ENCODE results near the gene CHIC2. TPM values are rescaled to one million over a fixed set of nuclear protein-coding genes. Genes with fewer than 3 reads are reported as not detected.

Gene CHIC2
- polyA plus RNA-seq, 3 donors: 23.1 to 83.3 (median 73.4) TPM

GRCh38 chr4:54017974-54018373 lies 46.4 kb downstream of the CHIC2 start:
- WGBS (ENCODE audit: insufficient coverage): no CpG with 5 or more reads among the region's 1 CpG
- Histone ChIP-seq H3K4me2 (replicated peaks; ENCODE audit: extremely low read depth, low read length, poor library complexity, severe bottlenecking) (no peak overlapping the region), H2AFZ (ENCODE audit: insufficient read depth, low read depth, low read length, poor library complexity, severe bottlenecking) (no peak overlapping the region), H3K4me1 (ENCODE audit: control insufficient read depth in 1 of 2, insufficient read depth in 2 of 2, low read length in 2 of 2) (no peaks in the 10 kb centered on the region), H3K79me2 (ENCODE audit: insufficient read depth, low read length) (peaks cover 49% of the 10 kb centered on the region), H4K20me1 (ENCODE audit: insufficient read depth, low read length) (peaks cover 99% of the 10 kb centered on the region), H3K4me3 (replicated peaks in 1 of 3; ENCODE audit: low read depth in 2 of 3, low read length in 3 of 3) (no peak overlapping the region), H3K27me3 (ENCODE audit: control insufficient read depth in 2 of 2, insufficient read depth in 2 of 2, low read length in 2 of 2) (no peaks in the 10 kb centered on the region), H3K9me3 (replicated peaks in 1 of 2; ENCODE audit: control insufficient read depth in 1 of 2, insufficient read depth in 1 of 2, low read length in 2 of 2) (no peaks in the 10 kb centered on the region), H3K9ac (ENCODE audit: insufficient read depth, low read length, poor library complexity, severe bottlenecking) (no peak overlapping the region), H3K36me3 (replicated peaks in 1 of 2; ENCODE audit: control insufficient read depth in 1 of 2, insufficient read depth in 2 of 2, low read length in 2 of 2) (peaks cover 7 to 12% of the 10 kb centered on the region in 2 donors), H3K27ac (ENCODE audit: low read depth in 1 of 2, low read length in 2 of 2) (no peak overlapping the region)
- Mint-ChIP-seq H3K4me3 (no peak overlapping the region), H3K4me1 (no peaks in the 10 kb centered on the region), H3K27ac (no peak overlapping the region), H3K9me3 (no peaks in the 10 kb centered on the region), H3K36me3 (peaks cover 7 to 14% of the 10 kb centered on the region in 2 donors), H3K27me3 (ENCODE audit: low read depth in 3 of 3) (no peaks in the 10 kb centered on the region)
- DNase-seq: no peak
- TF ChIP-seq, protein P1, sequence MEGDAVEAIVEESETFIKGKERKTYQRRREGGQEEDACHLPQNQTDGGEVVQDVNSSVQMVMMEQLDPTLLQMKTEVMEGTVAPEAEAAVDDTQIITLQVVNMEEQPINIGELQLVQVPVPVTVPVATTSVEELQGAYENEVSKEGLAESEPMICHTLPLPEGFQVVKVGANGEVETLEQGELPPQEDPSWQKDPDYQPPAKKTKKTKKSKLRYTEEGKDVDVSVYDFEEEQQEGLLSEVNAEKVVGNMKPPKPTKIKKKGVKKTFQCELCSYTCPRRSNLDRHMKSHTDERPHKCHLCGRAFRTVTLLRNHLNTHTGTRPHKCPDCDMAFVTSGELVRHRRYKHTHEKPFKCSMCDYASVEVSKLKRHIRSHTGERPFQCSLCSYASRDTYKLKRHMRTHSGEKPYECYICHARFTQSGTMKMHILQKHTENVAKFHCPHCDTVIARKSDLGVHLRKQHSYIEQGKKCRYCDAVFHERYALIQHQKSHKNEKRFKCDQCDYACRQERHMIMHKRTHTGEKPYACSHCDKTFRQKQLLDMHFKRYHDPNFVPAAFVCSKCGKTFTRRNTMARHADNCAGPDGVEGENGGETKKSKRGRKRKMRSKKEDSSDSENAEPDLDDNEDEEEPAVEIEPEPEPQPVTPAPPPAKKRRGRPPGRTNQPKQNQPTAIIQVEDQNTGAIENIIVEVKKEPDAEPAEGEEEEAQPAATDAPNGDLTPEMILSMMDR (IDR thresholded peaks at IDR 0.05): no peak
- intact Hi-C loops (cut with micrococcal nuclease): no loop called here

DNA sequence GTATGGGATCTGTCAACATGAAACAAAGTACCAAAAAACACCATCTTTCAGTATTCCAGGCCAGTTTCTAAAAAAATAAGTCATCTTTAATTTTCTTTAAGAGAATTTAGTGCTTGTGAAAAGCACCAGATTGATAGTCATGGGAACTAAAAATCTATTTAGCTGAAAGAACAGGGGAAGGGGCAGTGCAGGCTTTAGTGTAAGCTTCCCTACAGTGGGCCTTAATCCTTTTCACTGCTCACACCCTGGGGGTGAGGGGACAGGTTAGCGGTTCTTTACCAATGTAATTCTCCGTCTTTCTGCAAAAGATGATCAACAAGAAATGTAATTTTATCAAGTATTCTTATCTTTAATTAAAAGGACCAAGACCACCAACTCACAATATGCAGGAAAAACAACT lies 47.1 kb downstream of the CHIC2 start:
- Histone ChIP-seq H3K4me3 (replicated peaks in 1 of 3; ENCODE audit: low read depth in 2 of 3, low read length in 3 of 3) (no peak overlapping the region), H3K9me3 (replicated peaks in 1 of 2; ENCODE audit: control insufficient read depth in 1 of 2, insufficient read depth in 1 of 2, low read length in 2 of 2) (no peaks in the 10 kb centered on the region), H3K4me2 (replicated peaks; ENCODE audit: extremely low read depth, low read length, poor library complexity, severe bottlenecking) (no peak overlapping the region), H3K27me3 (ENCODE audit: control insufficient read depth in 2 of 2, insufficient read depth in 2 of 2, low read length in 2 of 2) (no peaks in the 10 kb centered on the region), H3K79me2 (ENCODE audit: insufficient read depth, low read length) (peaks cover 45% of the 10 kb centered on the region), H3K36me3 (replicated peaks in 1 of 2; ENCODE audit: control insufficient read depth in 1 of 2, insufficient read depth in 2 of 2, low read length in 2 of 2) (peaks cover 11 to 19% of the 10 kb centered on the region in 2 donors), H3K4me1 (ENCODE audit: control insufficient read depth in 1 of 2, insufficient read depth in 2 of 2, low read length in 2 of 2) (no peaks in the 10 kb centered on the region), H4K20me1 (ENCODE audit: insufficient read depth, low read length) (peaks cover 98% of the 10 kb centered on the region), H2AFZ (ENCODE audit: insufficient read depth, low read depth, low read length, poor library complexity, severe bottlenecking) (no peak overlapping the region), H3K27ac (ENCODE audit: low read depth in 1 of 2, low read length in 2 of 2) (peak overlapping the region in 1 of 2 donors; percentile 5), H3K9ac (ENCODE audit: insufficient read depth, low read length, poor library complexity, severe bottlenecking) (no peak overlapping the region)
- Mint-ChIP-seq H3K27ac (peak overlapping the region in 1 of 7 donors; percentile 21), H3K27me3 (ENCODE audit: low read depth in 3 of 3) (no peaks in the 10 kb centered on the region), H3K4me3 (no peak overlapping the region), H3K4me1 (no peaks in the 10 kb centered on the region), H3K36me3 (peaks cover 14 to 20% of the 10 kb centered on the region in 2 donors), H3K9me3 (no peaks in the 10 kb centered on the region)
- intact Hi-C loops (cut with micrococcal nuclease): no loop called here
- DNase-seq: no peak
- no CpG with 5 or more reads among the region's 2 CpGs for WGBS (ENCODE audit: insufficient coverage)
- TF ChIP-seq, protein P1 (IDR thresholded peaks at IDR 0.05): no peak

All from CD14-positive monocyte (primary cell).